HFF-Myc (cell line): ENCODE measurements around the gene FGF1.
A peak's percentile ranks its signal among the peaks of the same experiment; 100 is the strongest.

ENCODE experiments used
- DNase-seq: peaks from one replicate; pipeline ENCODE4 v3.0.0-alpha.2; 2011; ENCODE audit warnings: low read depth; ENCODE audit errors: extremely low read depth
- H3K4me3 ChIP-seq: replicated peaks from 2 replicates; pipeline ENCODE4 v1.5.1; 2011; ENCODE audit warnings: low read depth, mild to moderate bottlenecking, control low read depth, low read length
- CTCF ChIP-seq: IDR thresholded peaks from 2 replicates; pipeline ENCODE4 v1.5.1; 2012; ENCODE audit warnings: mild to moderate bottlenecking, low read depth, low read length, control low read depth; ENCODE audit errors: missing control alignments

The FGF1 gene

GRCh38 chr5:142658278-142658677, 27.6 kb downstream of the FGF1 start:
- no peak overlapping the region for H3K4me3 ChIP-seq
- no peak for DNase-seq
- TF ChIP-seq CTCF = no peak

GRCh38 chr5:142657446-142657845, 28.4 kb downstream of the FGF1 start:
- DNase-seq = no peak
- no peak for TF ChIP-seq CTCF
- H3K4me3 ChIP-seq = no peak overlapping the region

GRCh38 chr5:142655339-142656267, 30.3 kb downstream of the FGF1 start:
- DNase-seq = no peak
- H3K4me3 ChIP-seq = no peak overlapping the region
- peak; percentile 98 for TF ChIP-seq CTCF

GRCh38 chr5:142654578-142655058, 31.3 kb downstream of the FGF1 start:
- DNase-seq = no peak
- H3K4me3 ChIP-seq = no peak overlapping the region
- no peak for TF ChIP-seq CTCF

- H3K4me3 ChIP-seq = no peak overlapping the region
- no peak for DNase-seq
- no peak for TF ChIP-seq CTCF
Observed at GRCh38 chr5:142653321-142653720, 32.6 kb downstream of the FGF1 start.

GRCh38 chr5:142652563-142652962, 33.3 kb downstream of the FGF1 start:
- no peak for TF ChIP-seq CTCF
- no peak for DNase-seq
- H3K4me3 ChIP-seq = no peak overlapping the region
